GM12878 (cell line): Measurements from ENCODE around the gene CBLB.

ENCODE experiments used
- CHD1 ChIP-seq: IDR thresholded peaks from 2 replicates; pipeline ENCODE4 v1.6.1; 2012; ENCODE audit warnings: low read depth, low read length, improper control_type of control experiment
- EZH2 ChIP-seq: IDR thresholded peaks from 2 replicates; pipeline ENCODE4 v1.6.1; 2012; ENCODE audit warnings: low read depth, mild to moderate bottlenecking, control low read depth, inconsistent platforms, low read length, borderline replicate concordance; ENCODE audit not compliant: control insufficient read depth
- FOXM1 ChIP-seq: IDR thresholded peaks from 2 replicates; pipeline ENCODE4 v1.6.1; 2012; ENCODE audit warnings: low read depth, mild to moderate bottlenecking, inconsistent platforms, low read length, moderate library complexity
- TF ChIP-seq, protein P1 (sequence below), 3 experiments: IDR thresholded peaks in 2 of 3; conservative IDR thresholded peaks in 1 of 3; 2 replicates each; pipeline ENCODE4 v1.5.1; 2011; ENCODE audit warnings: low read depth in 3 of 3, low read length in 3 of 3, mild to moderate bottlenecking in 3 of 3, control low read depth in 2 of 3, moderate library complexity in 2 of 3, inconsistent platforms in 1 of 3, mixed read lengths in 1 of 3; ENCODE audit not compliant: control insufficient read depth in 2 of 3, insufficient read depth in 1 of 3; ENCODE audit errors: extremely low read depth in 1 of 3

DNA sequence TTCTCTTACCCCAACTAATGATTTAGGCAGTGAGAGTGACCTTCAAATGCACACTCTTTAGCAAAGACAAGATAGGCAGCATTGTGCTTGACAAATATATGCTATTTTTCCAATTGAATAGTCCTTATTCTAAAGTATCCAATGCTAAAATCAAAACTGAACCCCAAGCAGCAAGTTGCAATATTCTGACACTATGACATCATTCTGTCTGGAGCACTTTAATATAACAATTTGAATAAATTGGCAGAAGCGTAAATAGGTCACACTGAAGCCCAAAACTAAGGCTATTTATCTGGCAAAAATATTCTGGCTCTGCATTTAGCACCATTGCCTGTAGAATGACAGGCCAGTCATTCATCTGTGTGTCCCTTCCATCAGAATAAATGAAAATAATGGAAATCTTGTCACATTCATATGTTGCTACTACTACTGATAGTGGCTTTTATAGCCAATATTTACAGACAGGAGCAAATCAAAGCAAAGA is 2.9 kb downstream of the CBLB start:
- TF ChIP-seq FOXM1 = no peak
- TF ChIP-seq, protein P1, sequence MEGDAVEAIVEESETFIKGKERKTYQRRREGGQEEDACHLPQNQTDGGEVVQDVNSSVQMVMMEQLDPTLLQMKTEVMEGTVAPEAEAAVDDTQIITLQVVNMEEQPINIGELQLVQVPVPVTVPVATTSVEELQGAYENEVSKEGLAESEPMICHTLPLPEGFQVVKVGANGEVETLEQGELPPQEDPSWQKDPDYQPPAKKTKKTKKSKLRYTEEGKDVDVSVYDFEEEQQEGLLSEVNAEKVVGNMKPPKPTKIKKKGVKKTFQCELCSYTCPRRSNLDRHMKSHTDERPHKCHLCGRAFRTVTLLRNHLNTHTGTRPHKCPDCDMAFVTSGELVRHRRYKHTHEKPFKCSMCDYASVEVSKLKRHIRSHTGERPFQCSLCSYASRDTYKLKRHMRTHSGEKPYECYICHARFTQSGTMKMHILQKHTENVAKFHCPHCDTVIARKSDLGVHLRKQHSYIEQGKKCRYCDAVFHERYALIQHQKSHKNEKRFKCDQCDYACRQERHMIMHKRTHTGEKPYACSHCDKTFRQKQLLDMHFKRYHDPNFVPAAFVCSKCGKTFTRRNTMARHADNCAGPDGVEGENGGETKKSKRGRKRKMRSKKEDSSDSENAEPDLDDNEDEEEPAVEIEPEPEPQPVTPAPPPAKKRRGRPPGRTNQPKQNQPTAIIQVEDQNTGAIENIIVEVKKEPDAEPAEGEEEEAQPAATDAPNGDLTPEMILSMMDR (IDR thresholded peaks at IDR 0.05 in 2 of 3, conservative IDR thresholded peaks at IDR 0.05 in 1 of 3; ENCODE audit: control insufficient read depth in 2 of 3, extremely low read depth in 1 of 3, insufficient read depth in 1 of 3, low read depth in 3 of 3, low read length in 3 of 3) = no peak
- no peak for TF ChIP-seq EZH2
- no peak for TF ChIP-seq CHD1
